Neural progenitor cell (in vitro differentiated cells): ENCODE results near the gene EXOC6B. TPM values are rescaled to one million over a fixed set of nuclear protein-coding genes. Genes with fewer than 3 reads are reported as not detected.

Experiments
- DNase-seq: peaks from one replicate; pipeline ENCODE4 v3.0.0-alpha.2; 2016; ENCODE audit warnings: low spot score
- H2AFZ ChIP-seq: fragments of 200-600 bp; sonication (generic); replicated peaks from 2 replicates; pipeline ENCODE4 v1.6.1; 2016; ENCODE audit warnings: antibody characterized with exemption
- H3F3A ChIP-seq: fragments of 200-600 bp; sonication (generic); 2 replicates; pipeline ENCODE4 v1.6.1; 2016; ENCODE audit warnings: antibody characterized with exemption, low read depth
- H3K27ac ChIP-seq: fragments of 200-600 bp; sonication (generic); 2 replicates; pipeline ENCODE4 v1.5.1; 2016; ENCODE audit warnings: mild to moderate bottlenecking
- H3K27me3 ChIP-seq: fragments of 200-600 bp; sonication (generic); 2 replicates; pipeline ENCODE4 v1.6.1; 2016; ENCODE audit warnings: mild to moderate bottlenecking, moderate library complexity
- H3K36me3 ChIP-seq: fragments of 200-600 bp; sonication (generic); 2 replicates; pipeline ENCODE4 v1.5.1; 2016
- H3K4me1 ChIP-seq: fragments of 200-600 bp; sonication (generic); 2 replicates; pipeline ENCODE4 v1.6.1; 2016; ENCODE audit warnings: mixed run types
- H3K4me2 ChIP-seq: fragments of 200-600 bp; sonication (generic); 2 replicates; pipeline ENCODE4 v1.6.1; 2016
- H3K4me3 ChIP-seq: fragments of 200-600 bp; sonication (generic); 2 replicates; pipeline ENCODE4 v1.5.1; 2016
- H3K79me2 ChIP-seq: fragments of 200-600 bp; sonication (generic); 2 replicates; pipeline ENCODE4 v1.6.1; 2016; ENCODE audit warnings: low read depth
- H3K9ac ChIP-seq: fragments of 200-600 bp; sonication (generic); 2 replicates; pipeline ENCODE4 v1.6.1; 2016
- H3K9me3 ChIP-seq: fragments of 200-600 bp; sonication (generic); 2 replicates; pipeline ENCODE4 v1.5.1; 2016; ENCODE audit warnings: low read depth
- H4K20me1 ChIP-seq: fragments of 200-600 bp; sonication (generic); 2 replicates; pipeline ENCODE4 v1.6.1; 2016; ENCODE audit warnings: low read depth
- H3K27ac Mint-ChIP-seq: 3 replicates; pipeline ENCODE4 v1.8.0; 2021; ENCODE audit warnings: mixed read lengths
- H3K27me3 Mint-ChIP-seq: 2 replicates; pipeline ENCODE4 v1.8.0; 2022; ENCODE audit warnings: low read depth, mild to moderate bottlenecking, inconsistent platforms, moderate library complexity, mixed read lengths; ENCODE audit not compliant: insufficient read depth
- H3K36me3 Mint-ChIP-seq: 3 replicates; pipeline ENCODE4 v1.8.0; 2021; ENCODE audit warnings: mixed read lengths
- H3K4me1 Mint-ChIP-seq: 3 replicates; pipeline ENCODE4 v1.8.0; 2021; ENCODE audit warnings: mixed read lengths
- H3K4me3 Mint-ChIP-seq: 3 replicates; pipeline ENCODE4 v1.8.0; 2021; ENCODE audit warnings: mild to moderate bottlenecking, moderate library complexity, mixed read lengths
- H3K9me3 Mint-ChIP-seq: 3 replicates; pipeline ENCODE4 v1.8.0; 2020; ENCODE audit warnings: mixed read lengths
- EZH2 ChIP-seq: fragments of 200-600 bp; sonication (generic); IDR thresholded peaks from 2 replicates; pipeline ENCODE4 v1.6.1; 2017; ENCODE audit warnings: antibody characterized with exemption, mild to moderate bottlenecking, moderate library complexity
- EZH2phosphoT487 ChIP-seq: fragments of 200-600 bp; sonication (generic); IDR thresholded peaks from 2 replicates; pipeline ENCODE4 v1.6.1; 2017; ENCODE audit warnings: antibody characterized with exemption
- total RNA-seq: library from RNA; depleted of rRNA; stranded (reverse); fragments of >200 nt; gene quantifications from 2 replicates; pipeline ENCODE4 v1.2.3, GENCODE V29; 2015; ENCODE audit warnings: low replicate concordance
- TF ChIP-seq, protein P1 (sequence below): fragments of 200-600 bp; sonication (generic); IDR thresholded peaks from 2 replicates; pipeline ENCODE4 v1.5.1; 2017; ENCODE audit warnings: antibody characterized with exemption, mild to moderate bottlenecking

Gene EXOC6B
- total RNA-seq, 1 donor from 2014 or later = 41.2 TPM

DNA sequence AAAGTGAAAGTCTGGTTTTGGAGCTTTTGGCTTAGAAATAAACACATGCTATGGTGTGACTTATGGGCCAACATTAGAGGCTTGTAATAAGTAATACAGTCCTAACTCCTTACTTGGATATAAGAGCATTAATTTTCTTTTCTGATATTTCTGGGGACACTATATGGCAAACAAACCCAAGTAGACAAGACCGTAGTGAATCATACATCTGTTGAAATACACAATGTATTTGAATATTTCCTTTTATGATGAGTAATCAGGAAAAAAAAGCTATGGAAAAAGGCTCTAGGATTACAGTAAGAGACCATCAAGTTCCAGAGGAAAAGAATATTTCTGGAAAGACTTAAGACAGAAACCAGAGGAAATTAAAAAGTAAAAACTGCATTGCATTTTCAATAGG, 532.2 kb downstream of the EXOC6B start:
- DNase-seq = no peak
- H3K9me3 ChIP-seq = no peaks in the 10 kb centered on the region
- H3K27ac Mint-ChIP-seq = no peak overlapping the region
- TF ChIP-seq EZH2phosphoT487 = no peak
- TF ChIP-seq, protein P1, sequence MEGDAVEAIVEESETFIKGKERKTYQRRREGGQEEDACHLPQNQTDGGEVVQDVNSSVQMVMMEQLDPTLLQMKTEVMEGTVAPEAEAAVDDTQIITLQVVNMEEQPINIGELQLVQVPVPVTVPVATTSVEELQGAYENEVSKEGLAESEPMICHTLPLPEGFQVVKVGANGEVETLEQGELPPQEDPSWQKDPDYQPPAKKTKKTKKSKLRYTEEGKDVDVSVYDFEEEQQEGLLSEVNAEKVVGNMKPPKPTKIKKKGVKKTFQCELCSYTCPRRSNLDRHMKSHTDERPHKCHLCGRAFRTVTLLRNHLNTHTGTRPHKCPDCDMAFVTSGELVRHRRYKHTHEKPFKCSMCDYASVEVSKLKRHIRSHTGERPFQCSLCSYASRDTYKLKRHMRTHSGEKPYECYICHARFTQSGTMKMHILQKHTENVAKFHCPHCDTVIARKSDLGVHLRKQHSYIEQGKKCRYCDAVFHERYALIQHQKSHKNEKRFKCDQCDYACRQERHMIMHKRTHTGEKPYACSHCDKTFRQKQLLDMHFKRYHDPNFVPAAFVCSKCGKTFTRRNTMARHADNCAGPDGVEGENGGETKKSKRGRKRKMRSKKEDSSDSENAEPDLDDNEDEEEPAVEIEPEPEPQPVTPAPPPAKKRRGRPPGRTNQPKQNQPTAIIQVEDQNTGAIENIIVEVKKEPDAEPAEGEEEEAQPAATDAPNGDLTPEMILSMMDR = no peak
- no peak for TF ChIP-seq EZH2
- no peak overlapping the region for H3K4me3 ChIP-seq
- no peaks in the 10 kb centered on the region for H3K27me3 ChIP-seq
- H3K9me3 Mint-ChIP-seq = no peaks in the 10 kb centered on the region
- H3K79me2 ChIP-seq = no peaks in the 10 kb centered on the region
- H3K27ac ChIP-seq = no peak overlapping the region
- no peaks in the 10 kb centered on the region for H3K36me3 Mint-ChIP-seq
- no peak overlapping the region for H2AFZ ChIP-seq
- no peaks in the 10 kb centered on the region for H4K20me1 ChIP-seq
- no peaks in the 10 kb centered on the region for H3K36me3 ChIP-seq
- H3K4me1 Mint-ChIP-seq = no peaks in the 10 kb centered on the region
- no peaks in the 10 kb centered on the region for H3K27me3 Mint-ChIP-seq
- no peak overlapping the region for H3K9ac ChIP-seq
- no peaks in the 10 kb centered on the region for H3K4me1 ChIP-seq
- no peak overlapping the region for H3K4me2 ChIP-seq
- no peak overlapping the region for H3K4me3 Mint-ChIP-seq
- H3F3A ChIP-seq = no peaks in the 10 kb centered on the region

DNA sequence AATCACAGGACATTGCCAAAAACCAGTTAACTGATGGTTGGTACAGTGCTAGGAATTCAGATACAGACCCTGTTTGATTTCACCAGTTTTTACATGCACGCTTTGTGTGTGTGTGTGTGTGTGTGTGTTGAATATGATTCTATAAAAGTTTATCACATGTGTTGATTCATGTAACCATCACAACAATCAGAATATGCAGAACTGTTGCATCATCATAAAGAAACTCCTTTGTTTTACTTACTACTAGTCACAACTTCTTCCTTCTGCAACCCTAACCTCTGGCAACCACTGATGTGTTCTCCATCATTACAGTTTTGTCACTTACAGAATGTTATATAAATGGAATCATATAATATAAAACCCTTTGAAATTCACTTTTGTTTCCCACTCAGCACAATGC, 533.4 kb downstream of the EXOC6B start:
- H3K79me2 ChIP-seq = no peaks in the 10 kb centered on the region
- no peaks in the 10 kb centered on the region for H4K20me1 ChIP-seq
- DNase-seq = no peak
- no peaks in the 10 kb centered on the region for H3K27me3 Mint-ChIP-seq
- no peak overlapping the region for H3K27ac Mint-ChIP-seq
- no peaks in the 10 kb centered on the region for H3K36me3 ChIP-seq
- H3K9me3 Mint-ChIP-seq = no peaks in the 10 kb centered on the region
- H3K9me3 ChIP-seq = no peaks in the 10 kb centered on the region
- no peaks in the 10 kb centered on the region for H3K36me3 Mint-ChIP-seq
- no peak for TF ChIP-seq EZH2
- TF ChIP-seq, protein P1 = no peak
- TF ChIP-seq EZH2phosphoT487 = no peak
- no peak overlapping the region for H3K27ac ChIP-seq
- no peak overlapping the region for H3K4me3 ChIP-seq
- no peak overlapping the region for H3K4me3 Mint-ChIP-seq
- H3K9ac ChIP-seq = no peak overlapping the region
- no peaks in the 10 kb centered on the region for H3K4me1 ChIP-seq
- no peaks in the 10 kb centered on the region for H3K27me3 ChIP-seq
- no peak overlapping the region for H2AFZ ChIP-seq
- no peaks in the 10 kb centered on the region for H3F3A ChIP-seq
- no peak overlapping the region for H3K4me2 ChIP-seq
- H3K4me1 Mint-ChIP-seq = no peaks in the 10 kb centered on the region

GRCh38 chr2:72291059-72291458, 534.8 kb downstream of the EXOC6B start:
- no peak overlapping the region for H2AFZ ChIP-seq
- no peaks in the 10 kb centered on the region for H3K79me2 ChIP-seq
- no peaks in the 10 kb centered on the region for H4K20me1 ChIP-seq
- Mint-ChIP-seq H3K27me3 (no peaks in the 10 kb centered on the region), H3K4me1 (no peaks in the 10 kb centered on the region), H3K27ac (no peak overlapping the region), H3K36me3 (no peaks in the 10 kb centered on the region), H3K9me3 (no peaks in the 10 kb centered on the region), H3K4me3 (no peak overlapping the region)
- no peaks in the 10 kb centered on the region for H3K4me1 ChIP-seq
- H3K27me3 ChIP-seq = no peaks in the 10 kb centered on the region
- H3K27ac ChIP-seq = no peak overlapping the region
- TF ChIP-seq EZH2 = no peak
- TF ChIP-seq, protein P1 = no peak
- no peak for TF ChIP-seq EZH2phosphoT487
- no peak overlapping the region for H3K4me3 ChIP-seq
- no peak overlapping the region for H3K4me2 ChIP-seq
- no peaks in the 10 kb centered on the region for H3K36me3 ChIP-seq
- no peak overlapping the region for H3K9ac ChIP-seq
- no peaks in the 10 kb centered on the region for H3F3A ChIP-seq
- no peaks in the 10 kb centered on the region for H3K9me3 ChIP-seq
- DNase-seq = no peak
